Breast epithelium (tissue), 3 donors: ENCODE results near the gene LRRC3B.

Source experiments
- POLR2A ChIP-seq: fragments of 450-650 bp; IDR thresholded peaks from one replicate; pipeline ENCODE4 v1.6.1; 2016; ENCODE audit warnings: antibody characterized with exemption, mild to moderate bottlenecking, moderate library complexity
- TF ChIP-seq, protein P1 (sequence below), 3 donors: fragments of 450-650 bp; IDR thresholded peaks; one replicate each; pipeline ENCODE4 v1.5.1; 2016 to 2017; ENCODE audit warnings: antibody characterized with exemption in 3 of 3, mild to moderate bottlenecking in 3 of 3, moderate library complexity in 3 of 3

DNA sequence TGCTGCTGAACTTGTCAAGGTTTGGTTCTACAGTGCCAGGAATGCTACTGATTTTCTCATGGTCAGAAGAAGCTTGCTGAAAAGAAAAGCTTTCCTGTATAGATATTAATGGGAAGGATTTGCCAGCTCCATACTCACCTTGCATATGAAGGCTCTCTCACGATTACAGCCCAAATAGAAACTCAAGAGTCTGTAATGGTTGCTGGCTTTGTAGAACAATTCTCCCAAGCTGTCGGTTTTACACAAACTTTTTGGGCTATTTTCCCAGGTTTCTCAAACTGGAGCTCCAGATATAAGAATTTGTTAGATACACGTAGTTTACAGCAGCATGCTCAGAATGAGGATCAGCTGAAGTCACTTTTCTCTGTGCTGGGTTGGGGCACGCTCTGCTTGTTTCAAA lies 30.1 kb upstream of the LRRC3B start:
- TF ChIP-seq, protein P1, sequence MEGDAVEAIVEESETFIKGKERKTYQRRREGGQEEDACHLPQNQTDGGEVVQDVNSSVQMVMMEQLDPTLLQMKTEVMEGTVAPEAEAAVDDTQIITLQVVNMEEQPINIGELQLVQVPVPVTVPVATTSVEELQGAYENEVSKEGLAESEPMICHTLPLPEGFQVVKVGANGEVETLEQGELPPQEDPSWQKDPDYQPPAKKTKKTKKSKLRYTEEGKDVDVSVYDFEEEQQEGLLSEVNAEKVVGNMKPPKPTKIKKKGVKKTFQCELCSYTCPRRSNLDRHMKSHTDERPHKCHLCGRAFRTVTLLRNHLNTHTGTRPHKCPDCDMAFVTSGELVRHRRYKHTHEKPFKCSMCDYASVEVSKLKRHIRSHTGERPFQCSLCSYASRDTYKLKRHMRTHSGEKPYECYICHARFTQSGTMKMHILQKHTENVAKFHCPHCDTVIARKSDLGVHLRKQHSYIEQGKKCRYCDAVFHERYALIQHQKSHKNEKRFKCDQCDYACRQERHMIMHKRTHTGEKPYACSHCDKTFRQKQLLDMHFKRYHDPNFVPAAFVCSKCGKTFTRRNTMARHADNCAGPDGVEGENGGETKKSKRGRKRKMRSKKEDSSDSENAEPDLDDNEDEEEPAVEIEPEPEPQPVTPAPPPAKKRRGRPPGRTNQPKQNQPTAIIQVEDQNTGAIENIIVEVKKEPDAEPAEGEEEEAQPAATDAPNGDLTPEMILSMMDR (IDR thresholded peaks at IDR 0.05) = no peak
- TF ChIP-seq POLR2A = no peak
